Measurements from ENCODE around the gene RGCC.
A peak's percentile ranks its signal among the peaks of the same experiment; 100 is the strongest.

Gene RGCC

GRCh38 chr13:41454170-41454569 lies 3.2 kb upstream of the RGCC start:
- DNase-seq, result no peak

GRCh38 chr13:41455725-41456419 lies 1.5 kb upstream of the RGCC start:
- DNase-seq, result no peak

GRCh38 chr13:41457589-41458186 lies 338 bp downstream of the RGCC start:
- peak; percentile 35 for DNase-seq

GRCh38 chr13:41458187-41458760 lies 924 bp downstream of the RGCC start:
- DNase-seq, result peak; percentile 48

GRCh38 chr13:41458761-41459431 lies 1.5 kb downstream of the RGCC start:
- peak; percentile 81 for DNase-seq

GRCh38 chr13:41459432-41460073 lies 2.2 kb downstream of the RGCC start:
- peak; percentile 42 for DNase-seq

GRCh38 chr13:41460074-41460465 lies 2.7 kb downstream of the RGCC start:
- DNase-seq, result no peak

- DNase-seq, result no peak
Measured at GRCh38 chr13:41460930-41461329, 3.6 kb downstream of the RGCC start.

- DNase-seq, result no peak
Measured at GRCh38 chr13:41461527-41462139, 4.3 kb downstream of the RGCC start.

GRCh38 chr13:41462427-41462826 lies 5.1 kb downstream of the RGCC start:
- no peak for DNase-seq

- DNase-seq, result peak; percentile 53
Measured at GRCh38 chr13:41463838-41464602, 6.7 kb downstream of the RGCC start.

GRCh38 chr13:41465241-41465847 lies 8.0 kb downstream of the RGCC start:
- peak; percentile 96 for DNase-seq

- no peak for DNase-seq
Measured at GRCh38 chr13:41465898-41466320, 8.6 kb downstream of the RGCC start.

- DNase-seq, result no peak
Measured at GRCh38 chr13:41467425-41467945, 10.1 kb downstream of the RGCC start.

GRCh38 chr13:41468631-41469030 lies 11.3 kb downstream of the RGCC start:
- no peak for DNase-seq

GRCh38 chr13:41470196-41470595 lies 12.8 kb downstream of the RGCC start:
- DNase-seq, result peak; percentile 40

GRCh38 chr13:41471785-41472184 lies 14.4 kb downstream of the RGCC start:
- DNase-seq, result no peak

GRCh38 chr13:41487222-41487621 lies 29.9 kb downstream of the RGCC start:
- DNase-seq, result no peak

GRCh38 chr13:41488124-41488523 lies 30.8 kb downstream of the RGCC start:
- no peak for DNase-seq

- DNase-seq, result no peak
Measured at GRCh38 chr13:41490371-41491015, 33.1 kb downstream of the RGCC start.

GRCh38 chr13:41491436-41491835 lies 34.1 kb downstream of the RGCC start:
- no peak for DNase-seq
